Hepatocyte (in vitro differentiated cells): ENCODE measurements around the gene CHI3L2. TPM values are rescaled to one million over a fixed set of nuclear protein-coding genes. Genes with fewer than 3 reads are reported as not detected.

ENCODE experiments used
- DNase-seq: peaks from one replicate; pipeline ENCODE4 v3.0.0-alpha.2; 2016; ENCODE audit warnings: low spot score
- H2AFZ ChIP-seq: fragments of 200-600 bp; sonication (generic); 2 replicates; pipeline ENCODE4 v1.6.0; 2016; ENCODE audit warnings: antibody characterized with exemption, mild to moderate bottlenecking
- H3K27ac ChIP-seq: fragments of 200-600 bp; sonication (generic); 2 replicates; pipeline ENCODE4 v1.5.1; 2016; ENCODE audit warnings: mild to moderate bottlenecking
- H3K27me3 ChIP-seq: fragments of 200-600 bp; sonication (generic); 2 replicates; pipeline ENCODE4 v1.6.1; 2016
- H3K36me3 ChIP-seq: fragments of 200-600 bp; sonication (generic); replicated peaks from 2 replicates; pipeline ENCODE4 v1.5.1; 2016; ENCODE audit warnings: low read depth; ENCODE audit not compliant: insufficient read depth
- H3K4me1 ChIP-seq: fragments of 200-600 bp; sonication (generic); 2 replicates; pipeline ENCODE4 v1.5.1; 2016; ENCODE audit warnings: mild to moderate bottlenecking, moderate library complexity; ENCODE audit not compliant: insufficient read depth
- H3K4me2 ChIP-seq: fragments of 200-600 bp; sonication (generic); 2 replicates; pipeline ENCODE4 v1.6.0; 2016
- H3K4me3 ChIP-seq: fragments of 200-600 bp; sonication (generic); 2 replicates; pipeline ENCODE4 v1.5.1; 2016; ENCODE audit warnings: mild to moderate bottlenecking
- H3K79me2 ChIP-seq: fragments of 200-600 bp; sonication (generic); 2 replicates; pipeline ENCODE4 v1.6.0; 2017; ENCODE audit warnings: mild to moderate bottlenecking
- H3K9me2 ChIP-seq: fragments of 200-600 bp; sonication (generic); replicated peaks from 2 replicates; pipeline ENCODE4 v1.6.0; 2017; ENCODE audit warnings: mild to moderate bottlenecking; ENCODE audit not compliant: insufficient read depth
- H3K9me3 ChIP-seq: fragments of 200-600 bp; sonication (generic); 2 replicates; pipeline ENCODE4 v1.5.1; 2016; ENCODE audit warnings: low read depth, mild to moderate bottlenecking
- H4K20me1 ChIP-seq: fragments of 200-600 bp; sonication (generic); 2 replicates; pipeline ENCODE4 v1.6.0; 2016; ENCODE audit warnings: mild to moderate bottlenecking; ENCODE audit not compliant: insufficient read depth, poor library complexity, severe bottlenecking
- CTCF ChIP-seq: fragments of 200-600 bp; sonication (generic); IDR thresholded peaks from 2 replicates; pipeline ENCODE4 v1.5.1; 2016; ENCODE audit warnings: antibody characterized with exemption, mild to moderate bottlenecking; ENCODE audit not compliant: poor library complexity
- EZH2 ChIP-seq: fragments of 200-600 bp; sonication (generic); IDR thresholded peaks from 2 replicates; pipeline ENCODE4 v1.6.1; 2016; ENCODE audit warnings: antibody characterized with exemption, mild to moderate bottlenecking, borderline replicate concordance
- EZH2phosphoT487 ChIP-seq: fragments of 200-600 bp; sonication (generic); IDR thresholded peaks from one replicate; pipeline ENCODE4 v1.6.1; 2018; ENCODE audit warnings: antibody characterized with exemption, mild to moderate bottlenecking, low read depth, moderate library complexity; ENCODE audit not compliant: unreplicated experiment, severe bottlenecking
- WGBS: methylation state at CpG from one replicate; pipeline ENCODE4 v1.1.6; 2016; ENCODE audit warnings: low lambda C conversion rate; ENCODE audit errors: missing lambda C conversion rate; 5-methylcytosine and 5-hydroxymethylcytosine counted together
- polyA plus RNA-seq: library from polyadenylated mRNA; unstranded; fragments of >200 nt; fragmentation: Nextera tagmentation; extraction: Ambion mirVana; gene quantifications from 2 replicates; pipeline ENCODE4 v1.2.1, GENCODE V29; 2016
- total RNA-seq: library from RNA; depleted of rRNA; stranded (reverse); fragments of >200 nt; gene quantifications from 2 replicates; pipeline ENCODE4 v1.2.3, GENCODE V29; 2014

The CHI3L2 gene
- total and polyA plus RNA-seq, 2 experiments from 2014 or later: 0.24 to 5.7 TPM

- Histone ChIP-seq H3K27ac (no peak overlapping the region), H3K4me1 (peaks cover 27% of the 10 kb centered on the region), H3K4me2 (no peak overlapping the region), H3K9me2 (no peaks in the 10 kb centered on the region), H3K79me2 (no peaks in the 10 kb centered on the region), H3K9me3 (no peaks in the 10 kb centered on the region), H2AFZ (no peak overlapping the region), H3K27me3 (no peaks in the 10 kb centered on the region), H4K20me1 (no peaks in the 10 kb centered on the region), H3K4me3 (no peak overlapping the region), H3K36me3 (no peaks in the 10 kb centered on the region)
- DNase-seq: no peak
- no peak for TF ChIP-seq EZH2phosphoT487
- no peak for TF ChIP-seq CTCF
- no peak for TF ChIP-seq EZH2
- 95% methylated on average over 6 of the region's 6 CpGs for WGBS
Measured at GRCh38 chr1:111220302-111220890, 7.1 kb upstream of the CHI3L2 start.

- Histone ChIP-seq H2AFZ (no peak overlapping the region), H3K9me3 (no peaks in the 10 kb centered on the region), H3K79me2 (no peaks in the 10 kb centered on the region), H3K27ac (no peak overlapping the region), H3K4me2 (no peak overlapping the region), H3K4me3 (no peak overlapping the region), H3K4me1 (peaks cover 18% of the 10 kb centered on the region), H3K27me3 (no peaks in the 10 kb centered on the region), H3K9me2 (no peaks in the 10 kb centered on the region), H4K20me1 (no peaks in the 10 kb centered on the region), H3K36me3 (no peaks in the 10 kb centered on the region)
- no peak for DNase-seq
- TF ChIP-seq EZH2phosphoT487 (no peak), CTCF (no peak), EZH2 (no peak)
- WGBS: 55% methylated on average over 2 of the region's 2 CpGs
Measured at GRCh38 chr1:111221276-111221632, 6.3 kb upstream of the CHI3L2 start.

- no peaks in the 10 kb centered on the region for H3K36me3 ChIP-seq
- TF ChIP-seq EZH2phosphoT487 (no peak), EZH2 (no peak), CTCF (no peak)
- H2AFZ ChIP-seq: no peak overlapping the region
- H3K4me2 ChIP-seq: no peak overlapping the region
- peaks cover 18% of the 10 kb centered on the region for H3K4me1 ChIP-seq
- WGBS: 61% methylated on average over 5 of the region's 5 CpGs
- H3K9me3 ChIP-seq: no peaks in the 10 kb centered on the region
- H3K4me3 ChIP-seq: no peak overlapping the region
- no peaks in the 10 kb centered on the region for H3K9me2 ChIP-seq
- no peaks in the 10 kb centered on the region for H4K20me1 ChIP-seq
- H3K27ac ChIP-seq: no peak overlapping the region
- no peak for DNase-seq
- no peaks in the 10 kb centered on the region for H3K79me2 ChIP-seq
- no peaks in the 10 kb centered on the region for H3K27me3 ChIP-seq
Measured at GRCh38 chr1:111221633-111222291, 5.8 kb upstream of the CHI3L2 start.
